ENCODE measurements around the gene CPNE8. TPM values are rescaled to one million over a fixed set of nuclear protein-coding genes. Genes with fewer than 3 reads are reported as not detected.
"Not testable (repeated sequence)": the region's sequence is repeated elsewhere in the genome, so short reads cannot be mapped to it uniquely, and the experiment has no call there.

CPNE8 gene
- total RNA-seq, 1 donor from 2014 or later = 5.5 TPM

DNA sequence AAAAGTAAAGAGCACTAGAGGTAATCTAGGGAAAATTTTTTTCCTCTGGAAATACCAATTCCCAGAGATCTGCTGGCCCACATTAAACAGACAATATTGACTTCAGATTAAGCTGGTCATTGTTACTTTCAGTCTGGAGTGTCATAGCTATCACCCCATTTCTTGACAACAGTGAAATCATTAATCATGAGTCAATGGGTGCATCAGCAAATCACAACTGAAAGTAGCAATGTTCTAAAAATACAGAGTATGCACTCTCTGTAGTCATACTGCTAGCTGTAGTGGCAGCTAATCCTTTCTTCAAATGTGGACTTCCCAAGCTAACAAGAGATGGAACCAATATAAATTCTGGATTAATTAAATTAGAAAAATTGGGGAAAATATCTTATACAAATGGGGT lies 129.9 kb downstream of the CPNE8 start:
- Mint-ChIP-seq H3K27me3 (no peaks in the 10 kb centered on the region), H3K36me3 (ENCODE audit: low read depth) (no peaks in the 10 kb centered on the region), H3K9me3 (peaks cover 6% of the 10 kb centered on the region), H3K27ac (no peak overlapping the region), H3K4me1 (peaks cover 9% of the 10 kb centered on the region), H3K4me3 (no peak overlapping the region)
- no peak for DNase-seq
- intact Hi-C loops (cut with micrococcal nuclease) = loop anchor here (5.0 kb wide), 1 partner anchor 52 kb away; no protein-coding TSS in a partner anchor

DNA sequence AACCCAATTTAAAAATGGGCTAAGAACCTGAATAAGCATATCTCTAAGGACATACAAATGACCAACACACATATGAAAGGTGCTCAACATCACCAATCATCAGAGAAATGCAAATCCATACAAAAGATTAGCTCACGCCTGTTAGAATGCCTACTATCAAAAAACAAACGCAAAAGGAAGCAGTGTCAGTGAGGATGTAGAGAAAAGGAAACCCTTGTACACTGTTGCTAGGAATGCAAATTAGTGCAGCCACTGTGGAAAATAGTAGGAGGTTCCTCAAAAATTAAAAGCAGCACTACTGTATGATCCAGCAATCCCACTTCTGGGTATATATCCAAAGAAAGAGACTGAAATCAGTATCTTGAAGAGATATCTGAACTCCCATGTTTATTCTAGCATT lies 133.0 kb downstream of the CPNE8 start:
- intact Hi-C loops (cut with micrococcal nuclease) = loop anchor here (1.0 kb wide), 1 partner anchor 134 kb away; no protein-coding TSS in a partner anchor
- Mint-ChIP-seq H3K9me3 (no peaks in the 10 kb centered on the region), H3K4me1 (peaks cover 9% of the 10 kb centered on the region)

DNA sequence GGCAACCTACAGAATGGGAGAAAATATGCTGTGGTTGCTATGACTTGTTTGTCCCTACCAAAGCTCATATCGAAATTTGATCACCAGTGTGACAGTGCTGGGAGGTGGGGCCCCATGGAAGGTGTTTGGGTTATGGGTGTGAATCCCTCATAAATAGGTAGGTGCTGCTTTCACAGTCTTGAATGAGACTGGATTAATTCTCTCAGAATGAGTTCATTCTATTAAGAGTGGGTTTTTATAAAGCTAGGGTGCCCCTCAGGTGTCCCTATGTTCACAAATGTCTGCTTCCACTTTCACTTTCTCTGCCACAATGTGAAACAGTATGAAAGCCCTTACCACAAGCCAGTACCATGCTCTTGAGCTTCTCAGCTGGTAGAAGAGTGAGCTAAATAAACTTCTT lies 133.5 kb downstream of the CPNE8 start:
- peaks cover 9% of the 10 kb centered on the region for H3K4me1 Mint-ChIP-seq
- peak overlapping the region; percentile 72 for H3K27ac Mint-ChIP-seq
- no peaks in the 10 kb centered on the region for H3K36me3 Mint-ChIP-seq (ENCODE audit: low read depth)
- H3K4me3 Mint-ChIP-seq = peak overlapping the region; percentile 50
- no peaks in the 10 kb centered on the region for H3K27me3 Mint-ChIP-seq
- no peaks in the 10 kb centered on the region for H3K9me3 Mint-ChIP-seq
- DNase-seq = peak; percentile 71
- intact Hi-C loops (cut with micrococcal nuclease) = loop anchor here (1.0 kb wide), 1 partner anchor 134 kb away; no protein-coding TSS in a partner anchor

More for the DNA sequence above, 133.0 kb downstream of the CPNE8 start:
- Mint-ChIP-seq H3K36me3 (ENCODE audit: low read depth) (no peaks in the 10 kb centered on the region), H3K4me3 (no peak overlapping the region), H3K27me3 (no peaks in the 10 kb centered on the region), H3K27ac (no peak overlapping the region)
- no peak for DNase-seq

GRCh38 chr12:38761636-38762342 lies 143.6 kb downstream of the CPNE8 start:
- H3K36me3 Mint-ChIP-seq (ENCODE audit: low read depth) = no peaks in the 10 kb centered on the region
- peaks cover 3% of the 10 kb centered on the region for H3K9me3 Mint-ChIP-seq
- no peak for DNase-seq
- H3K27ac Mint-ChIP-seq = no peak overlapping the region
- intact Hi-C loops (cut with micrococcal nuclease) = no loop called here
- no peaks in the 10 kb centered on the region for H3K27me3 Mint-ChIP-seq
- H3K4me1 Mint-ChIP-seq = no peaks in the 10 kb centered on the region
- no peak overlapping the region for H3K4me3 Mint-ChIP-seq

DNA sequence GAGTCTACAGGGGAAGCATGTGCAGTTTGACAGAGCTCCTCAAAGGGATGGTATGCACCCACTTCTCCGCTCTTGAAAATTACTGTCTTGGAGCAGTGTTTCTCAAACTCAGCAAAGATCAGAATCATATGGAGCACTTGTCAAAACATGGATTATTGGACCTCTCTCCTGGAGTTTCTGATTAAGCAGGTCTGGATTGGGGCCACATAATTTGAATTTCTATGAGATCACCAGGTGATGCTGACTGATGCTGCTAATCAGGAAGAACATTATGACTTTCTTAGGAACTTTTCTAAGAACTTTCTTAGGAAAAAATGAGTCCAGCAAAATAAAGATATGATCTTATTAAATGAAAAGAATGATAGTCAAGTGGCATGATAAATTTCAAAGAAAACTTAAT lies 144.3 kb downstream of the CPNE8 start:
- H3K4me1 Mint-ChIP-seq = no peaks in the 10 kb centered on the region
- intact Hi-C loops (cut with micrococcal nuclease) = no loop called here
- peaks cover 3% of the 10 kb centered on the region for H3K9me3 Mint-ChIP-seq
- H3K36me3 Mint-ChIP-seq (ENCODE audit: low read depth) = no peaks in the 10 kb centered on the region
- no peaks in the 10 kb centered on the region for H3K27me3 Mint-ChIP-seq
- no peak for DNase-seq
- no peak overlapping the region for H3K4me3 Mint-ChIP-seq
- H3K27ac Mint-ChIP-seq = no peak overlapping the region

- Mint-ChIP-seq H3K4me1 (no peaks in the 10 kb centered on the region), H3K4me3 (no peak overlapping the region), H3K36me3 (ENCODE audit: low read depth) (no peaks in the 10 kb centered on the region), H3K9me3 (peaks cover 3% of the 10 kb centered on the region), H3K27ac (no peak overlapping the region), H3K27me3 (no peaks in the 10 kb centered on the region)
- intact Hi-C loops (cut with micrococcal nuclease) = no loop called here
- no peak for DNase-seq
Measured at GRCh38 chr12:38759621-38760020, 145.8 kb downstream of the CPNE8 start.

DNA sequence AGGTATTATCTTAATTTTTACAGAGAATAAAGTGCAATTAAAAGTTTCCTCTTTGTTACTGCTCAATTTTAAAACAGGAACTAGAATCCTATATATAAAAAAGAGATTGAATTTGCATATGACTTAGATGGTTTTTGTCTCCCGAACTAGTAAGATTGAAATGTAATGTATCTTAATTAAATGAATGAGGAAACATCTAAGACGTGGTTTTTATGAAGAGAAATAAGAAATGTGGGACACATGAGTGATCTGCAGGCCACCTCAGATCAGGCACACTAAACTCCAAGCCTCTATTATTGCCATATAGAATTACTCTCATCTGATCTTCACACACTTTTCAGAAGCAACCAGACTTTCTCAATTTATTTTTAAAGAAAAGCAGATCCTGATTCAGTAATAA lies 158.6 kb downstream of the CPNE8 start:
- Mint-ChIP-seq H3K9me3 (peaks cover 5% of the 10 kb centered on the region), H3K36me3 (ENCODE audit: low read depth) (peaks cover 2% of the 10 kb centered on the region), H3K27ac (no peak overlapping the region), H3K4me3 (no peak overlapping the region), H3K4me1 (no peaks in the 10 kb centered on the region), H3K27me3 (no peaks in the 10 kb centered on the region)
- no peak for DNase-seq
- intact Hi-C loops (cut with micrococcal nuclease) = no loop called here

GRCh38 chr12:38745601-38746000 lies 159.8 kb downstream of the CPNE8 start:
- no peak overlapping the region for H3K27ac Mint-ChIP-seq
- peaks cover under 1% of the 10 kb centered on the region for H3K9me3 Mint-ChIP-seq
- H3K27me3 Mint-ChIP-seq = no peaks in the 10 kb centered on the region
- intact Hi-C loops (cut with micrococcal nuclease) = no loop called here
- H3K4me1 Mint-ChIP-seq = no peaks in the 10 kb centered on the region
- no peak for DNase-seq
- H3K36me3 Mint-ChIP-seq (ENCODE audit: low read depth) = no peaks in the 10 kb centered on the region
- H3K4me3 Mint-ChIP-seq = no peak overlapping the region

GRCh38 chr12:38744041-38744440 lies 161.3 kb downstream of the CPNE8 start:
- intact Hi-C loops (cut with micrococcal nuclease) = no loop called here
- no peaks in the 10 kb centered on the region for H3K36me3 Mint-ChIP-seq (ENCODE audit: low read depth)
- no peak overlapping the region for H3K4me3 Mint-ChIP-seq
- no peak overlapping the region for H3K27ac Mint-ChIP-seq
- no peaks in the 10 kb centered on the region for H3K9me3 Mint-ChIP-seq
- no peak for DNase-seq
- H3K4me1 Mint-ChIP-seq = no peaks in the 10 kb centered on the region
- H3K27me3 Mint-ChIP-seq = no peaks in the 10 kb centered on the region

DNA sequence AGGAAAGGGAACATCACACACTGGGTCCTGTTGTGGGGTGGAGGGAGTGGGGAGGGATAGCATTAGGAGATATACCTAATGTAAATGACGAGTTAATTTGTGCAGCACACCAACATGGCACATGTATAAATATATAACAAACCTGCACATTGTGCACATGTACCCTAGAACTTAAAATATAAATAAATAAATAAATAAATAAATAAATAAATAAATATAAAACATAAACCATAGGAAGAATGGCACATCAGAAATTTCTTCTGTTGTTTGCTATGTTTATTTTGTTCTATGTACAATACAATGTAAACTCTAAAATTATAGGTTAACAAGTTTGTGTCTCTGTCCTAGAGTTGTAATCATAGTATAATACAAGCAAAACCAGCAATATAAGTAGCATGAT lies 162.9 kb downstream of the CPNE8 start:
- not testable (repeated sequence) for H3K4me3 Mint-ChIP-seq, H3K27ac Mint-ChIP-seq, H3K27me3 Mint-ChIP-seq

DNA sequence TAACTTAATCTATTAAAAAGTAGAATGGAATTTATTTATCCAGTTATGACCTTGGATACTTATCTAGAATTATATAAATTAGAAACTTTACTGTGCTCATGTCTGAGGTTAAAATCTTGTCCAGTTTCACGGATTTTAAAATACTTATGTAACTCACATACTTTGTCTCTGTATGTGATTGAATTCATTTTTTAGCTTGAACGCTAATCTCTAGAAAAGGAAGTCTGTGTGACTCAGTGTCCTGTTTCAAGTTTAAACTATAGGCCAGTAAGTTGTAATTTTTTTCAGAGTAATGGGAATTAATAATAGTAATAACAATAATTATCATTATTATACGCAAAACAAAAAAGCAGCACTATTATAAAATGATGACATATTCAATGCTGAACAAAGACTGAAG lies 168.6 kb downstream of the CPNE8 start:
- Mint-ChIP-seq H3K9me3 (no peaks in the 10 kb centered on the region), H3K27me3 (no peaks in the 10 kb centered on the region), H3K36me3 (ENCODE audit: low read depth) (no peaks in the 10 kb centered on the region), H3K27ac (no peak overlapping the region), H3K4me3 (no peak overlapping the region), H3K4me1 (no peaks in the 10 kb centered on the region)
- intact Hi-C loops (cut with micrococcal nuclease) = no loop called here
- DNase-seq = no peak

More for the DNA sequence above, 162.9 kb downstream of the CPNE8 start:
- H3K36me3 Mint-ChIP-seq (ENCODE audit: low read depth); DNase-seq; H3K9me3 Mint-ChIP-seq; H3K4me1 Mint-ChIP-seq; intact Hi-C loops (cut with micrococcal nuclease): not testable (repeated sequence)

DNA sequence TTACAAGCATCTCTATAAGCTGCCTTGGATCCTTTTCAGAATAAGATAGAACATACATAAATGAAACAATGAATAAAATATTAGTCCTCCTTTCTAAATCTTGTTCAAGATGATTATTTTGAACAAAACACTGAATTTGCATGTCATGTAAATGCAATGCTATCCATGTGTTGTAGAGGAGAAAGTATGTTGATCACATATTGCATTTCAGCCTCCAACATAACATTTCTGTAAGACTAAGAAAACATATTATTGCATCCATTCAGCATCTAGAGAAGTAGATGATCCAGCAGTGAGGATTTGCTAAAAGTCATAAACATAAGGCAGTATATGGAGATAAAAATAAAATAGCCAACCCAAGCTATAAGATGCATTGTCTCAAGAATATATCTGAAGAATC lies 172.6 kb downstream of the CPNE8 start:
- intact Hi-C loops (cut with micrococcal nuclease) = no loop called here
- H3K9me3 Mint-ChIP-seq = no peaks in the 10 kb centered on the region
- no peak overlapping the region for H3K4me3 Mint-ChIP-seq
- no peaks in the 10 kb centered on the region for H3K27me3 Mint-ChIP-seq
- no peak for DNase-seq
- H3K4me1 Mint-ChIP-seq = no peaks in the 10 kb centered on the region
- H3K27ac Mint-ChIP-seq = no peak overlapping the region
- H3K36me3 Mint-ChIP-seq (ENCODE audit: low read depth) = no peaks in the 10 kb centered on the region

DNA sequence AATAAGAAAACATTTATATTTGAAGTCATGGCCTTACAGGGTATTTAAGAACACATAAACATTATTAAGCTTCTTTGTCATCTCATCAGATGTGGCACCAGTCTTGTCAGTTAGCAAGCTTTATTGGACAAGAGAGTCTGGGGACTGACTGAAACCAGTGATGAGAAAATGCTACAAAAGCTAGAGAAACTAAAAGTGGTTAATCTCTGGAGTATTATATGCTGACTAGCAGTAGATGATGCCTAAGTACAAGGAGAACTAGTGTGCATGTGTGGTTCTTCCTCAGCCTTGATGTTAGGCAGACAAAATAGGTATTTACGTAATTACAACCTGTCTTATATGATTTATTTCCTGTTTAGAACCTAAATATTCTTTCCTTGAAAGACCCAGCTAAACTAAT lies 176.5 kb downstream of the CPNE8 start:
- Mint-ChIP-seq H3K36me3 (ENCODE audit: low read depth) (no peaks in the 10 kb centered on the region), H3K4me1 (no peaks in the 10 kb centered on the region), H3K27ac (no peak overlapping the region), H3K4me3 (no peak overlapping the region), H3K9me3 (no peaks in the 10 kb centered on the region), H3K27me3 (no peaks in the 10 kb centered on the region)
- intact Hi-C loops (cut with micrococcal nuclease) = no loop called here
- DNase-seq = no peak

GRCh38 chr12:38721611-38722252 lies 183.7 kb downstream of the CPNE8 start:
- DNase-seq = no peak
- Mint-ChIP-seq H3K4me1 (no peaks in the 10 kb centered on the region), H3K27me3 (no peaks in the 10 kb centered on the region), H3K36me3 (ENCODE audit: low read depth) (peaks cover 2% of the 10 kb centered on the region), H3K9me3 (peaks cover under 1% of the 10 kb centered on the region), H3K27ac (no peak overlapping the region), H3K4me3 (no peak overlapping the region)
- intact Hi-C loops (cut with micrococcal nuclease) = no loop called here
